WTC11 (cell line): ENCODE measurements around the gene MTF2.

Experiments used
- ETV6 ChIP-seq: sonication (generic); formaldehyde crosslinking; IDR thresholded peaks from 2 replicates; pipeline ENCODE4 v1.8.1; 2022; ENCODE audit warnings: mild to moderate bottlenecking, missing genetic modification reagents
- TCF7 ChIP-seq: sonication (generic); formaldehyde crosslinking; IDR thresholded peaks from 2 replicates; pipeline ENCODE4 v1.8.0; 2022; ENCODE audit warnings: mild to moderate bottlenecking, low read depth, missing genetic modification reagents, moderate library complexity
- ZNF138 ChIP-seq: sonication (generic); formaldehyde crosslinking; conservative IDR thresholded peaks from 2 replicates; pipeline ENCODE4 v1.8.1; 2022; ENCODE audit warnings: mild to moderate bottlenecking, moderate library complexity, missing genetic modification reagents
- TF ChIP-seq, protein P1 (sequence below): fragments of 200-600 bp; IDR thresholded peaks from 2 replicates; pipeline ENCODE4 v1.8.0; 2022; ENCODE audit warnings: antibody characterized with exemption

- TF ChIP-seq TCF7 (CRISPR knock-in tag) (no peak), ZNF138 (CRISPR knock-in tag) (no peak), ETV6 (CRISPR knock-in tag) (no peak)
- TF ChIP-seq, protein P1, sequence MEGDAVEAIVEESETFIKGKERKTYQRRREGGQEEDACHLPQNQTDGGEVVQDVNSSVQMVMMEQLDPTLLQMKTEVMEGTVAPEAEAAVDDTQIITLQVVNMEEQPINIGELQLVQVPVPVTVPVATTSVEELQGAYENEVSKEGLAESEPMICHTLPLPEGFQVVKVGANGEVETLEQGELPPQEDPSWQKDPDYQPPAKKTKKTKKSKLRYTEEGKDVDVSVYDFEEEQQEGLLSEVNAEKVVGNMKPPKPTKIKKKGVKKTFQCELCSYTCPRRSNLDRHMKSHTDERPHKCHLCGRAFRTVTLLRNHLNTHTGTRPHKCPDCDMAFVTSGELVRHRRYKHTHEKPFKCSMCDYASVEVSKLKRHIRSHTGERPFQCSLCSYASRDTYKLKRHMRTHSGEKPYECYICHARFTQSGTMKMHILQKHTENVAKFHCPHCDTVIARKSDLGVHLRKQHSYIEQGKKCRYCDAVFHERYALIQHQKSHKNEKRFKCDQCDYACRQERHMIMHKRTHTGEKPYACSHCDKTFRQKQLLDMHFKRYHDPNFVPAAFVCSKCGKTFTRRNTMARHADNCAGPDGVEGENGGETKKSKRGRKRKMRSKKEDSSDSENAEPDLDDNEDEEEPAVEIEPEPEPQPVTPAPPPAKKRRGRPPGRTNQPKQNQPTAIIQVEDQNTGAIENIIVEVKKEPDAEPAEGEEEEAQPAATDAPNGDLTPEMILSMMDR: no peak
These were observed 61.0 kb downstream of the MTF2 start for GRCh38 chr1:93140106-93140505.
